ENCODE results near the gene GALNT16. TPM values are rescaled to one million over a fixed set of nuclear protein-coding genes. Genes with fewer than 3 reads are reported as not detected.

The GALNT16 gene
- total RNA-seq, 2 experiments from 2014 or later = 0.09 TPM; not detected in 1

GRCh38 chr14:69360438-69361108 lies 100.6 kb downstream of the GALNT16 start:
- H3K9me3 ChIP-seq (ENCODE audit: low read length) = no peaks in the 10 kb centered on the region
- no peak overlapping the region for H3K4me3 ChIP-seq (ENCODE audit: low read depth, low read length, poor library complexity, severe bottlenecking)
- peaks cover 13% of the 10 kb centered on the region for H3K4me1 ChIP-seq (ENCODE audit: insufficient read depth, low read length, poor library complexity, severe bottlenecking)
- intact Hi-C loops (cut with micrococcal nuclease; ENCODE audit: unreplicated experiment) = no loop called here
- CTCF ChIA-PET (ENCODE audit: unreplicated experiment) = interaction anchor here (0.6 kb wide), 1 partner anchor 221 kb away, joined by 3 read pairs; no protein-coding TSS in a partner anchor
- no peak overlapping the region for H3K4me2 ChIP-seq (ENCODE audit: low read length)
- H3K79me2 ChIP-seq (ENCODE audit: insufficient read depth, low read depth, low read length) = no peaks in the 10 kb centered on the region
- DNase-seq (ENCODE audit: low spot score) = peak; percentile 54
- POLR2A ChIA-PET = interaction anchor here (0.7 kb wide), 1 partner anchor 248 kb away, joined by 3 read pairs; no protein-coding TSS in a partner anchor
- no TSS peak for BruUV-seq (replicated peaks)
- peak overlapping the region; percentile 11; the same call in 1 of the 2 replicates for H2AFZ ChIP-seq (ENCODE audit: low read length)
- no peaks in the 10 kb centered on the region for H3K9me2 ChIP-seq (ENCODE audit: insufficient read depth, low read length)
- TF ChIP-seq CTCF (conservative IDR thresholded peaks at IDR 0.05; ENCODE audit: low read length) (no peak), EZH2phosphoT487 (IDR thresholded peaks at IDR 0.05; ENCODE audit: borderline replicate concordance, low read depth, low read length) (no peak)
- H3K36me3 ChIP-seq (ENCODE audit: insufficient read depth, low read length) = no peaks in the 10 kb centered on the region
- no peak overlapping the region for H3K27ac ChIP-seq (ENCODE audit: low read depth, low read length, poor library complexity, severe bottlenecking)
- no peaks in the 10 kb centered on the region for H4K20me1 ChIP-seq (ENCODE audit: insufficient read depth, low read length)

GRCh38 chr14:69363055-69363454 lies 103.1 kb downstream of the GALNT16 start:
- no peaks in the 10 kb centered on the region for H3K9me3 ChIP-seq (ENCODE audit: low read length)
- no peak overlapping the region for H3K27ac ChIP-seq (ENCODE audit: low read depth, low read length, poor library complexity, severe bottlenecking)
- H3K4me2 ChIP-seq (ENCODE audit: low read length) = no peak overlapping the region
- no TSS peak for BruUV-seq (replicated peaks)
- no peak overlapping the region for H3K4me3 ChIP-seq (ENCODE audit: low read depth, low read length, poor library complexity, severe bottlenecking)
- H3K4me1 ChIP-seq (ENCODE audit: insufficient read depth, low read length, poor library complexity, severe bottlenecking) = peaks cover 7% of the 10 kb centered on the region
- intact Hi-C loops (cut with micrococcal nuclease; ENCODE audit: unreplicated experiment) = no loop called here
- no peaks in the 10 kb centered on the region for H3K9me2 ChIP-seq (ENCODE audit: insufficient read depth, low read length)
- CTCF ChIA-PET (ENCODE audit: unreplicated experiment) = no interaction called here
- no peaks in the 10 kb centered on the region for H4K20me1 ChIP-seq (ENCODE audit: insufficient read depth, low read length)
- H2AFZ ChIP-seq (ENCODE audit: low read length) = no peak overlapping the region
- DNase-seq (ENCODE audit: low spot score) = no peak
- POLR2A ChIA-PET = no interaction called here
- no peaks in the 10 kb centered on the region for H3K36me3 ChIP-seq (ENCODE audit: insufficient read depth, low read length)
- no peaks in the 10 kb centered on the region for H3K79me2 ChIP-seq (ENCODE audit: insufficient read depth, low read depth, low read length)
- TF ChIP-seq CTCF (conservative IDR thresholded peaks at IDR 0.05; ENCODE audit: low read length) (peak; percentile 48; the same call in 1 of the 2 replicates), EZH2phosphoT487 (IDR thresholded peaks at IDR 0.05; ENCODE audit: borderline replicate concordance, low read depth, low read length) (no peak)

- H2AFZ ChIP-seq (ENCODE audit: low read length) = no peak overlapping the region
- no peak overlapping the region for H3K4me3 ChIP-seq (ENCODE audit: low read depth, low read length, poor library complexity, severe bottlenecking)
- no peak for DNase-seq (ENCODE audit: low spot score)
- H3K4me1 ChIP-seq (ENCODE audit: insufficient read depth, low read length, poor library complexity, severe bottlenecking) = peaks cover 7% of the 10 kb centered on the region
- TF ChIP-seq EZH2phosphoT487 (IDR thresholded peaks at IDR 0.05; ENCODE audit: borderline replicate concordance, low read depth, low read length) (no peak), CTCF (conservative IDR thresholded peaks at IDR 0.05; ENCODE audit: low read length) (no peak)
- H3K27ac ChIP-seq (ENCODE audit: low read depth, low read length, poor library complexity, severe bottlenecking) = no peak overlapping the region
- H3K79me2 ChIP-seq (ENCODE audit: insufficient read depth, low read depth, low read length) = no peaks in the 10 kb centered on the region
- H4K20me1 ChIP-seq (ENCODE audit: insufficient read depth, low read length) = no peaks in the 10 kb centered on the region
- no peak overlapping the region for H3K4me2 ChIP-seq (ENCODE audit: low read length)
- CTCF ChIA-PET (ENCODE audit: unreplicated experiment) = no interaction called here
- no peaks in the 10 kb centered on the region for H3K9me2 ChIP-seq (ENCODE audit: insufficient read depth, low read length)
- no TSS peak for BruUV-seq (replicated peaks)
- H3K9me3 ChIP-seq (ENCODE audit: low read length) = no peaks in the 10 kb centered on the region
- intact Hi-C loops (cut with micrococcal nuclease; ENCODE audit: unreplicated experiment) = no loop called here
- no peaks in the 10 kb centered on the region for H3K36me3 ChIP-seq (ENCODE audit: insufficient read depth, low read length)
- POLR2A ChIA-PET = no interaction called here
These were observed 104.0 kb downstream of the GALNT16 start for GRCh38 chr14:69363964-69364363.

Data from OCI-LY7 (cell line).